ENCODE measurements around the gene SLC25A40. TPM values are rescaled to one million over a fixed set of nuclear protein-coding genes. Genes with fewer than 3 reads are reported as not detected.

Gene SLC25A40
- total and polyA plus RNA-seq, 7 experiments from 2014 or later: 10.7 to 50.2 (median 25.2) TPM

- Histone ChIP-seq H3K36me3 (ENCODE audit: control insufficient read depth in 2 of 3, insufficient read depth in 3 of 3, low read length in 3 of 3) (peaks cover 0 to 1% (median 1%) of the 10 kb centered on the region in 3 experiments), H3K27me3 (ENCODE audit: control insufficient read depth in 2 of 2, insufficient read depth in 2 of 2, low read length in 2 of 2) (no peaks in the 10 kb centered on the region), H3K9me3 (ENCODE audit: control insufficient read depth in 2 of 3, low read length in 3 of 3) (no peaks in the 10 kb centered on the region), H3K4me3 (ENCODE audit: low read length) (no peak overlapping the region), H3K4me1 (ENCODE audit: control insufficient read depth in 2 of 2, insufficient read depth in 2 of 2, low read length in 2 of 2) (peaks cover 6 to 9% of the 10 kb centered on the region in 2 donors), H3K27ac (ENCODE audit: low read depth, low read length) (no peak overlapping the region)
- intact Hi-C loops (cut with micrococcal nuclease): no loop called here
- H3K4me3 Mint-ChIP-seq: no peak overlapping the region
- peak overlapping the region in 1 of 9 donors; percentile 5 for H3K27ac Mint-ChIP-seq
- H3K4me1 Mint-ChIP-seq: peaks cover 14 to 53% (median 37%) of the 10 kb centered on the region in 7 donors
- H3K9me3 Mint-ChIP-seq: no peaks in the 10 kb centered on the region
- ATAC-seq (no peak), DNase-seq (no peak)
- no peaks in the 10 kb centered on the region for H3K27me3 Mint-ChIP-seq
- H3K36me3 Mint-ChIP-seq: peaks cover 4 to 25% (median 11%) of the 10 kb centered on the region in 5 donors
- ChIA-PET CTCF (interaction anchor here (0.7 to 1.0 kb wide), 2 partner anchors 84 to 1142 kb away, joined by 4 read pairs; no protein-coding TSS in a partner anchor), POLR2A (no interaction called here)
Measured at GRCh38 chr7:87882151-87882937, 6.2 kb upstream of the SLC25A40 start.

- H3K36me3 ChIP-seq (ENCODE audit: control insufficient read depth in 2 of 3, insufficient read depth in 3 of 3, low read length in 3 of 3): peaks cover 0 to 11% (median 0%) of the 10 kb centered on the region in 3 experiments
- peak overlapping the region in 9 of 10 donors; percentile 48 to 95 (median 84) for H3K4me3 Mint-ChIP-seq
- no peak overlapping the region for H3K27ac ChIP-seq (ENCODE audit: low read depth, low read length)
Measured at GRCh38 chr7:87878208-87878735, 2.1 kb upstream of the SLC25A40 start.

GRCh38 chr7:87877366-87878040 is 1.3 kb upstream of the SLC25A40 start:
- Mint-ChIP-seq H3K36me3 (peaks cover 4 to 36% (median 12%) of the 10 kb centered on the region in 5 donors), H3K27ac (peak overlapping the region; percentile 41 to 98 (median 96)), H3K9me3 (peaks cover 0 to 6% (median 1%) of the 10 kb centered on the region in 11 donors), H3K4me1 (peaks cover 29 to 68% (median 58%) of the 10 kb centered on the region in 7 donors), H3K4me3 (peak overlapping the region; percentile 69 to 96 (median 93)), H3K27me3 (no peaks in the 10 kb centered on the region)
- DNase-seq (no peak), ATAC-seq (no peak)
- peaks cover 0 to 11% (median 0%) of the 10 kb centered on the region in 3 experiments for H3K36me3 ChIP-seq (ENCODE audit: control insufficient read depth in 2 of 3, insufficient read depth in 3 of 3, low read length in 3 of 3)
- peak overlapping the region; percentile 92 for H3K27ac ChIP-seq (ENCODE audit: low read depth, low read length)
- ChIA-PET POLR2A (no interaction called here), CTCF (interaction anchor here (1.0 kb wide), 1 partner anchor 80 kb away, joined by 3 read pairs; no protein-coding TSS in a partner anchor)
- intact Hi-C loops (cut with micrococcal nuclease): loop anchor here (1.0 to 10.0 kb wide), 7 partner anchors 8 to 1727 kb away; partner anchors contain the start of genes ABCB1 (in 1 of the 2) and CROT (in 1 of the 2)
- H3K27me3 ChIP-seq (ENCODE audit: control insufficient read depth in 2 of 2, insufficient read depth in 2 of 2, low read length in 2 of 2): no peaks in the 10 kb centered on the region
- H3K4me3 ChIP-seq (ENCODE audit: low read length): peak overlapping the region; percentile 93
- H3K4me1 ChIP-seq (ENCODE audit: control insufficient read depth in 2 of 2, insufficient read depth in 2 of 2, low read length in 2 of 2): peaks cover 6 to 13% of the 10 kb centered on the region in 2 donors
- no peaks in the 10 kb centered on the region for H3K9me3 ChIP-seq (ENCODE audit: control insufficient read depth in 2 of 3, low read length in 3 of 3)

More at GRCh38 chr7:87878208-87878735, 2.1 kb upstream of the SLC25A40 start:
- intact Hi-C loops (cut with micrococcal nuclease): loop anchor here (5.0 to 10.0 kb wide), 2 partner anchors 36 to 1727 kb away; no protein-coding TSS in a partner anchor
- Mint-ChIP-seq H3K4me1 (peaks cover 31 to 68% (median 57%) of the 10 kb centered on the region in 7 donors), H3K9me3 (no peaks in the 10 kb centered on the region), H3K27me3 (no peaks in the 10 kb centered on the region), H3K36me3 (peaks cover 4 to 32% (median 6%) of the 10 kb centered on the region in 5 donors), H3K27ac (peak overlapping the region in 2 of 9 donors; percentile 5 to 39)
- DNase-seq: no peak
- H3K4me3 ChIP-seq (ENCODE audit: low read length): no peak overlapping the region
- ATAC-seq: no peak
- ChIA-PET CTCF (interaction anchor here (1.0 kb wide), 1 partner anchor 81 kb away, joined by 3 read pairs; no protein-coding TSS in a partner anchor), POLR2A (interaction anchor here (0.7 to 1.8 kb wide), 2 partner anchors 14 to 821 kb away, joined by 3 to 4 read pairs; no protein-coding TSS in a partner anchor)
- H3K4me1 ChIP-seq (ENCODE audit: control insufficient read depth in 2 of 2, insufficient read depth in 2 of 2, low read length in 2 of 2): peaks cover 6 to 13% of the 10 kb centered on the region in 2 donors
- no peaks in the 10 kb centered on the region for H3K9me3 ChIP-seq (ENCODE audit: control insufficient read depth in 2 of 3, low read length in 3 of 3)
- no peaks in the 10 kb centered on the region for H3K27me3 ChIP-seq (ENCODE audit: control insufficient read depth in 2 of 2, insufficient read depth in 2 of 2, low read length in 2 of 2)

DNA sequence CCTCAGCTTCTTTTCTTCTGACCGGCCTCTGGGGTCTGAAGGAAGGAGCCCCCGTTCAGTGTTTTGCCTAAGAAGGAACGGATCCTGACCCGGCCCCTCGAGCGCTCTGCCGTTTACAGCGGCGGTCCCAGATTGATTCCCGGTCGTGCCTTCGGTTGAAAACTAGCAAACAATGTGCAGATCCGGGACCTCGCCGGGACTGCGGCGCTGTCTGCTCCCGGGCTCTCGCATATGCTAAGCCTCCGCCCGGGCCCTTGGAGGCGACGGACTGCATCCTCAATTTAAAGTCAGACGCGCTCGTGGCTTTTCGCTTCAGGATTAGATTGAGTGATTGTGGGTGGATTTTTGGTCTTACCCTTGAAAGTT is 692 bp upstream of the SLC25A40 start:
- Mint-ChIP-seq H3K27ac (peak overlapping the region; percentile 82 to 98 (median 97)), H3K9me3 (peaks cover 0 to 12% (median 6%) of the 10 kb centered on the region in 11 donors), H3K4me3 (peak overlapping the region; percentile 69 to 96 (median 93)), H3K4me1 (peaks cover 32 to 66% (median 55%) of the 10 kb centered on the region in 7 donors), H3K27me3 (no peaks in the 10 kb centered on the region), H3K36me3 (peaks cover 4 to 39% (median 19%) of the 10 kb centered on the region in 5 donors)
- peaks cover 6 to 13% of the 10 kb centered on the region in 2 donors for H3K4me1 ChIP-seq (ENCODE audit: control insufficient read depth in 2 of 2, insufficient read depth in 2 of 2, low read length in 2 of 2)
- H3K27me3 ChIP-seq (ENCODE audit: control insufficient read depth in 2 of 2, insufficient read depth in 2 of 2, low read length in 2 of 2): no peaks in the 10 kb centered on the region
- peaks cover 0 to 11% (median 0%) of the 10 kb centered on the region in 3 experiments for H3K36me3 ChIP-seq (ENCODE audit: control insufficient read depth in 2 of 3, insufficient read depth in 3 of 3, low read length in 3 of 3)
- H3K9me3 ChIP-seq (ENCODE audit: control insufficient read depth in 2 of 3, low read length in 3 of 3): no peaks in the 10 kb centered on the region
- peak in 8 of 9 donors; percentile 17 to 61 (median 33) for DNase-seq
- peak overlapping the region; percentile 92 for H3K27ac ChIP-seq (ENCODE audit: low read depth, low read length)
- ChIA-PET CTCF (interaction anchor here (2.7 kb wide), 1 partner anchor 10 kb away, joined by 12 read pairs; no protein-coding TSS in a partner anchor), POLR2A (interaction anchor here (1.0 kb wide), 1 partner anchor 58 kb away, joined by 3 read pairs; no protein-coding TSS in a partner anchor)
- intact Hi-C loops (cut with micrococcal nuclease): loop anchor here (1.0 to 10.0 kb wide), 13 partner anchors 8 to 1728 kb away; partner anchors contain the start of genes ADAM22 (in 2 of the 2), CROT (in 2 of the 2), DMTF1 (in 2 of the 2) and RUNDC3B (in 2 of the 2)
- peak overlapping the region; percentile 93 for H3K4me3 ChIP-seq (ENCODE audit: low read length)
- peak; percentile 14 for ATAC-seq

GRCh38 chr7:87875151-87876039 is 765 bp downstream of the SLC25A40 start:
- Mint-ChIP-seq H3K4me1 (peaks cover 23 to 59% (median 50%) of the 10 kb centered on the region in 7 donors), H3K9me3 (peaks cover 0 to 27% (median 12%) of the 10 kb centered on the region in 11 donors), H3K27me3 (no peaks in the 10 kb centered on the region), H3K27ac (peak overlapping the region; percentile 23 to 98 (median 82)), H3K4me3 (peak overlapping the region; percentile 69 to 96 (median 93)), H3K36me3 (peaks cover 0 to 46% (median 31%) of the 10 kb centered on the region in 5 donors)
- H3K27me3 ChIP-seq (ENCODE audit: control insufficient read depth in 2 of 2, insufficient read depth in 2 of 2, low read length in 2 of 2): no peaks in the 10 kb centered on the region
- peaks cover 6 to 13% of the 10 kb centered on the region in 2 donors for H3K4me1 ChIP-seq (ENCODE audit: control insufficient read depth in 2 of 2, insufficient read depth in 2 of 2, low read length in 2 of 2)
- intact Hi-C loops (cut with micrococcal nuclease): loop anchor here (1.0 to 10.0 kb wide), 13 partner anchors 12 to 1729 kb away; partner anchors contain the start of genes ADAM22 (in 2 of the 2), DMTF1 (in 2 of the 2), RUNDC3B (in 2 of the 2) and ABCB1 (in 1 of the 2)
- ATAC-seq: peak; percentile 0
- peak overlapping the region; percentile 93 for H3K4me3 ChIP-seq (ENCODE audit: low read length)
- peaks cover 0 to 22% (median 0%) of the 10 kb centered on the region in 3 experiments for H3K36me3 ChIP-seq (ENCODE audit: control insufficient read depth in 2 of 3, insufficient read depth in 3 of 3, low read length in 3 of 3)
- ChIA-PET CTCF (interaction anchor here (2.7 kb wide), 1 partner anchor 11 kb away, joined by 12 read pairs; no protein-coding TSS in a partner anchor), POLR2A (interaction anchor here (0.6 to 1.1 kb wide), 6 partner anchors 8 to 723 kb away, joined by 3 to 6 read pairs (median 3); partner anchors contain the start of genes ADAM22 and DMTF1)
- H3K9me3 ChIP-seq (ENCODE audit: control insufficient read depth in 2 of 3, low read length in 3 of 3): peaks cover 0 to 7% (median 3%) of the 10 kb centered on the region in 3 experiments
- peak in 7 of 9 donors; percentile 5 to 38 (median 22) for DNase-seq
- H3K27ac ChIP-seq (ENCODE audit: low read depth, low read length): peak overlapping the region; percentile 82
